ENCODE measurements around the gene DPYSL3.

DPYSL3 gene

DNA sequence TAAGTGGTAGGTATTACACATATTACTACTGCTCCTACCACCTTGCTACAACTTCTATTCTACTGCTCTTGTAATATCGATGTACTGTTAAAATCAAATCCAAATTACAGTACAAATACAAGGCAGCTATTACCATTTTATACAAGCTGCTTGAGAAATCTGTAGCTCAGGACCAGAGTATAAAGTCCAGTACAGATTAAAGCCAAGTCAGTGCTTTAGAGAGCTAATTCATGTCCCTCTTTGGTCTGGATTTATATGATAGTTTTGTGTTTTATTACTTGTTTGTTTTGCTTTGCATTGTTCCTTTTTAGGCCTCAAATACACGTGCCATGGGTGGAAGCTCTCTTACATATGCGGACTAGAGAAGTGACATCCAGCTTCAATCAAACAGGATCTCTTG lies 75.8 kb downstream of the DPYSL3 start:
- no peak for DNase-seq

DNA sequence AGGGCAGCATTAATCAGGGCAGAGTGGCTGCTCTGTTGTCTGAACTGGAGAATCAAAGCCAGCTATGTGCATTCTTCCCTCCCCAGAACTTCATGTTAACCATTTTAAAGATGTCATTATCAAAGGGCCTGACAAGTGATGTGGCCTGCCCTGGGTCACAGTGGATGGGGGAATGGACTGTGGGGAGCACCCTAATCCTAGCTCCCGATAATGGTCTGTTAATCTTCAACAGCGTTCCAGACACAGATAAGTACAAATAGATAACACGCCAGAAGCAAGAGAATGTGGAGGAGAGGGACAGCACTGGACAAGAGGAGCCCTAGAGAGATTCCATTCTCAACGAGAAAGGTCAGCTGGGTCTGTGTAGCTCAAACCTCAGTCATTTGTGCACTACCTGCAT lies 77.5 kb downstream of the DPYSL3 start:
- DNase-seq, result no peak

DNA sequence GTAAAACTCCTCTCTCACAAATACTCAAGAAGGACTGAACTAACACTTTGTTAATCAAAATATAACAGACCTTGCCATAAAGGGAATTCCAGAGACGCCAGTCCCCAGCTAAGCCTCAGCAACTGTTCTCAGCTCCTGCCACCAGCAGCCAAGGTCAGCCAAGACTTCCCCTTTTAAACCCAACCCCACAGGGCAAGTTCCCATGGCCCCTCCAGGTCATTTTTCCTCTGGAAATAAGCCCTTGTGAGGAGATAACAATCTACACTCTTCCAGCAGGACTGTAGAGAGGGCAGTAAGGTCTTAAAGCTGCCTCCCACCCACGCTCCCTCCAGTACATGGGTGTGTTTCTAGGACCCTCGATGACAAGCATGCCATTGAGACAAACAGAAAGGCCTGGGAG lies 78.3 kb downstream of the DPYSL3 start:
- no peak for DNase-seq

DNA sequence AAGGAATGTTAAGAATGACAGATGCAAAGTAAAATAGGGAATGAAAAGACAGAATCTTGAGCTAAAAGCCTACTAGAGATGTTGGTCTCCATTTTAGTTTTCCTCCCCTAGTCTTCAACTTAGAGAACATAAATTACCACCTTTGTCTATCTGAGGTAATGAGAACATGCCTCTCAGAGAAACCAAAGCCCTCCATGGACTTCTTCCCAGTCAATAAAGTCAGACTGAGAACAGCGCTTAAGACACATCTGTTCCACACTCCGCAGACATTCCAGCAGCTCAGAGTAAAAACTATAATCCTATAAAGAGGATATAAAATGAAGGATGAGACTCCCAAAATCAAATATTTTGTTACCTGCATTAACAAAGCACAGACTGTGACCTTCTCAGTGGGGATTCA lies 79.2 kb downstream of the DPYSL3 start:
- no peak for DNase-seq

DNA sequence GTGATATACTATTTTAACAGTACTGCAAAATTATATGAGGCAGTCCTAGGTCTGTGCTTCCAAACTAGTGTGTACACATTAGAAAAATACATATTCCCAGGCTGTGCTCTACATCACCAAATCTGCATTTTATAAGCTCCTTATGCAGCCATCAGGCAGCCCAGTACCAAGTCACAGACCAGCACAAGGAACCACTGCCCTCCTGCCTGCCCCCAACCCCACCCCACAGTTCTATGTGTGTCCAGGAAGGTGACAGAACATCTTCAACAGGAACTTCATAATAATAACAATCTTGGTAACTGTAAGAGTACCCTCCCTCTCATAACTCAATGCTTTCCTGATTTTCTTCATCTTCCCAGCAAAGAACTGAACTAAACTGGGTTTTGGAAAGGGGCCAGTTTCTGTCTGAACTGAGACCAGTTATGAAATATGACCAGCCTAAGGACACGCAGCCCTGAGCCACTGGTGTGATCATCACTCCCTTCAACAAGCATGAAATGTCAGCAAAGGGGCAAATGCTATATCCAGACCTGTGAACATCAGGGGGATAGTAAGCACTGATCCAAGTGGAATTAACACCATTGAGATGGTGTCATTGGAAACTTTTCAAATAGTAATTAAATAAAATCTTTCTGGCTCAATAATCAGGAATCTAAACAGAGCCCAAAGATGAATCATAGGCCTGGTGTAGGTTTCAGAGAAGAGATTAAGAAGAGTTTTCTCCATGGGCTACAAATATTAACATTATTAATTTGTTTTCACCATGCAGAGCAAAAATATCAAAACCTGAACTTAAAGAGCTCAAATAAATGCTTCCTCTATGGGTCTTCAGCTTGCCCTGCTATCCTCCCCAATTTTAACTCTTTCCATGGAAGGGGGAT lies 82.1 kb downstream of the DPYSL3 start:
- no peak for DNase-seq

DNA sequence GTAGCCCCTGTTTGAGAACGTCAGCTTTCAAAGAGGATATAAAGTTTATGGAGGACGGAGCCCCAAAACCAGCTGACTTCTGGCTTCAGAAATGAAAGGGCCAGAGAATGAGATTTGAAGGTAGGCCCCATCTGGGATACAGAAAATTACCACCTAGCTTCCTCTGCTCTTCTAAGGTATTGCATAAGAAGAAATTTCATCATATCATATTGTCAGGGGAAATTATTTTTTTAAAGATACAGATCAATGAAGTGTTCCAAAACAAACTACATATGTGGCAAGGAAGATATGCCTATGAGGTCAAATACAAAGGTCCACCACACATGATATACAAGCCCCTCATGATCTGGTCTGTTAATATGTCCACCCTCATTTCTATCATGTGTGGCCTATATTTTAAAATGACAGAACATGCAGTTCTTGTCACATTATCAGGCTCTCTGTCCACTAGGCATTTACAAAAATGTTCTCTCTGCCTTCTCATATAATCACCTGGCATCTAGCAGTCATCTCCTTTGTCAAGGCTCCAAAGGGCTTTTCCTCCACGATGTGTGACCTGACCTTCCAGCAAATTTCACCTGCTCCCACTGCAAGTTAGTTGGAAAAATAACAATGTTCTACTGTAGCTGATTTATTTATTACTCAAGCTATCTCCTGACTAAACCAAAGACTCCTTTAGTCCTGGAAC lies 83.1 kb downstream of the DPYSL3 start:
- no peak for DNase-seq

DNA sequence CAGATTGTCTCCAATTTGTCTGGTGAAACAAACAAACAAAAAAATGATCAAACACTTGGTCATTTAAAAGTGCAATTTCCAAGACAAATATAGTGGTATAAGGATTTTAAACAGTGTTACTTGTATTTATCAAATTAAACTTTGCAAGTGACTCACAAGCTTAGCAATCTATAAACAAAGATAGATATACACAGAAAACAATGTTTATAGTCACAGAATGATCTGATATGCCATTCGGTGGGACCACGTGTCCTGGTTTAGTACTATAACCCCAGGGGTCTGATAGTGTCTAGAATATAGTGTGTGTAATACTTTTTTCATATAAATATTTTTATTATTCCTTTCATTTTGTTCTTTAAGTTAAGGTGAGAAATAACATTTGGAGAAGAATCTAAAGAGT lies 91.3 kb downstream of the DPYSL3 start:
- DNase-seq, result no peak

DNA sequence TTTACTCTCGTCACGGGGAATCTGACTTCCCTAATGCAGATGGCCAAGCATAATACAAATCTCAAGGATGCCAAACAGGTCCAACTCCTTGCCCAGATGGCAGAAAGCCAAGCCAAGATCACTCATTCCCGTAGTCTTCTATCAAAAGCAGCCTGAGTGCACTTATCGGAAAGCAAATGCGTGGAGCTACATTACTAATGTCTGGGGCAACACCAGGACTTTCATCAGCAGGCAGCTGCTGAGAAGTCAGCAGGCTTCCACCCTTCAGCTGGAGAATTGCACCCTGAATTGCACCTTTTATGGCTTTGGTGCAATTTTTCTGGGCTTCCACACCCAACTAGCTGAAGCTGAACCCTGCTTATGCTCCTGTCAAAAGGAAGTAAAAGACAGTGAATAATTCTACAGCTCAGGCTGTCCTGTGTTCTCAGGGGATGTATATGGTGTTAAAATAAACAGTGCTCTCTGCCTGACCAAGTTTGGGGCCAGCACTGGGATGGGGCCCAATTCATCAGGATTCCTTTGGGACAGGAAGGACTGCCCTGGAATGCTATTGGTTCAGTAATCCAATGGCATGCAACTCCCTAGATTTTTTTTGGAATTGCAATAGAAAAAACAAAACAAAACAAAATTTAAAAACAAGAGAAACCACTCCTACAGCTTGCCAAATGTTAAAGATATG lies 92.6 kb downstream of the DPYSL3 start:
- no peak for DNase-seq

DNA sequence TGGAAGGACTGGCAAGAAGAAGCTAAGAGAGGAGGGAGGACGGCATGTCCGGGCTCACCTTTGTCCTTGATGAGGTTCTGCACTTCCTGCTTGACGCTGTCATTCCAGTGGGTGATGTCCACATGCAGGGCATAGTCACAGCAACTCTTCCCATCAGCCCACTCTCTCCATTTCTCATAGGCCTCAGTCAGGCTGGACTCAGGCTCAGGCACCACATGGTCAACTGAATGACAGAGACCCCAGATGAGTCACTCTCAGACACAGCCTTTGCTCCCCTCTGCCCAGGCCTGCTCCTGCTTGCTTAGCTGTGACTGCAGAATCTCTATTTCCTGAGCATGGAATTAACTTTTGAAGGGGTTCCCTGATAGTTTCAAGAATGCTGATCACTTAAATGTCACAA lies 94.2 kb downstream of the DPYSL3 start:
- DNase-seq, result no peak

DNA sequence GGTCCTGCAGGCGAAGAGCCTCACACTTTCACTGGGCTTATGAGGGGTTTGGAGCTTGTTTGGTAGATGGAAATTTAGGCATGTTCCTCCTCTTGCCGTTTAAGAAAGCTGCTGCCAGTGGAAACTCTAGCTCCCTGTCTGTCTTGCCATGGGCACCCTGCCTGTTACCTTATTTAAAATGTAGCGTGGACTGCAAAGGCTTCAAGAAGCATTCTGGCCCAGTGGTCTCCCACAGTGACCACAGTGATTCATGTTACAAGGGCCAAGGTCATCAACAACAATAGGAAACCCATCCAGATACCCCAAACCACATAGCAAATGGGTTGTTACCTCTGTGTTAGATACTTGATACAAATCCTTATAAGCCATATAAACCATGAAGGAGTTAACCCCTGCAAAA lies 96.6 kb downstream of the DPYSL3 start:
- DNase-seq, result no peak

DNA sequence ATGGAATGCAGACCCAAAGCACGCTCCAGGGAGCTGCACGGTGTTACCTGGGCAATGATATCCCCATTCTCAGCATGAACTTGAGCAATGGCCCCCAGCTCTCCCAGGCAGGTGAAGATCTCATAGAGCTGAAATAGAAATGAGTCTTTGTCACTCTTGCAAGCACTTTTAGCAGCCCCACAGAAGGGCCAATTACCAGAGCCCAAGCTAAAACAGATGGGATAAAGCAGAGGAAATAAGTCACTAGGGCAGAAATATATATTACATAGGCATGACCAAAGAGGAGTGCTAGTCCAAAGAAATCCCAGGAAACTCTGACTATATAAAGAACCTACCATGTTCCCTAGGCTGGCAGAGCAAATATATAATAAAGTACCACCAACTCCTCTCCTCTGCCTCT lies 97.3 kb downstream of the DPYSL3 start:
- DNase-seq, result no peak

DNA sequence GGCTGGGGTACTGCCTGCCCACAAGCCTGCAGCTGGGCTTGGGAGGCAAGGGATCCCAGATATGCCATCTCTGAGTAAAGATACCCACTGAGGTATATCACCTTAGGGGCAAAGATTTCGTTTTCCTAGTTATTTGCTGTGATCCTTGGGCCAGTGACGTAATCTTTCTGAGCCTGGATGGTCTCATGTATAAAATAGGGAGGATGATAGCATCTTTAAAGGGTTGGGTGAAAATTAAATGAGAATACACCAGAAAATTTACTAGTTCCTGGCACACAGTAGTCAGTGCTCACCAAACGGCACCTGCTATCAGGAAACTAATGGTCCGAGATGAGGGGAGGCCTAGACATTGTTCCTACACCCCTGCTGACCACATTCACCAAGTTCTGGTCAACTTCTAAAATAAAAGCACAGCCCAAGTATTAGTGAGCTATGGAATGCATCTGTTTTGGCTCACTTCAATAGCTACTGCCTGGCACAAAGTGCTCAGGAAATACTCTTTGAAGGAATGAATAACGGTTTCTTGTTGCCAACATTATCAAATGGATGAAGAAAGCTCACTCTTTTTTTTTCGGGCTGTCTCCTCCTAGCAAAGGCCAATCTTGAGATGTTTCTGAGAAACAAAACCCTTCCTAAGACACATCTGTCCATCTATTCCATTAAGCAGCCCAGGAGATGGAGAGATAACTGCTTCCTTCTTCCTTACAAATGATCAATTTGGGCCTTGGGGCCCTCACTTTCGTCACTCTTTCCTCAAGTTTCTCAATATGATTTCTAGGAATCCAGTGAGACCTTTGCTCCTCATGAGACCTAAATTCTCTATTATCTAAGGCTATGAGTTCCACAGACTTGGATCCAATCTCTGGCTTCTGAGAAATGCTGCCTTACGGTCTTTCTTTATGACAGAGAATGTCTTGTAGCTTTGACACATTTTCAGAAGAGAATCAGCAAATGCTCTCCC lies 98.2 kb downstream of the DPYSL3 start:
- DNase-seq, result no peak

DNA sequence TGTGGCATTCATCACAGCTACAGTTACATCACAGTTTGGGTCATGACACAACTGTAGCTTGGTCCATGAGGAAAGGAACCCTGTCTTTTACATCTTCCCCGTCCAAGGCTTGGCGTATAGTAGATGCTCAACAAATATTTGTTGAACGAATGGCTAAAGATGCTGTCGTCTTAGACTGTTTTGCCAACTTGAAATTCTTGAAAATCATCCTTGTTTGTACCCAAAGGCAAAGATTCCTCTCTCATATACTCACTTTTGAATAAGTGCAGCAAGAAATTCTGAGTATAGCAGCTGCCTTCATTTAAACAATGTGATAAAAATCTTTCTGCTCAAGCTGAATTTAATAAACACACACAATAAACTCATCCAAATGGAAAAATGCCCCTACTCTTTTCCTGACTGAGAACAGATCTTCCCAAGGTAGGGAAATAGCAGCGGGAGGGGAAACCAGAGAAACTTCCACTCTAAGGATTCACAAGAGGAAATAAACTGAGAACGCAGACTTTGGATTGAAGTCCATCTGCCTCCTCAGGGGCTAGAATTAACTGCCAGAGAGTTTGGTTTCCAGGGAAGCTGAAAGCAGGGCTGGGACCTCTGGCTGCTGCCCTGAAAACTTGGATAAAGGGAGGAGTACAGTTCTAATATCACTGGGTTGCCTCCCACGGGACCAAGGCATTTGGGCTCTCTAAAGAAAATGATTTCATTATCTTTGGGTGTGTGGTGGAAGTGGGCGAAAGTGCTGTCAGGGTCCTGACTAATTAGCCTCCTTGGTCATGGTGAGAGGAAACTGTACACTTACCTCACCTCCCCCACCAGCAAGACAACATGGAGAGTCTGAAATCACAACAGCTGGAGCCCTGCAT lies 99.1 kb downstream of the DPYSL3 start:
- no peak for DNase-seq

DNA sequence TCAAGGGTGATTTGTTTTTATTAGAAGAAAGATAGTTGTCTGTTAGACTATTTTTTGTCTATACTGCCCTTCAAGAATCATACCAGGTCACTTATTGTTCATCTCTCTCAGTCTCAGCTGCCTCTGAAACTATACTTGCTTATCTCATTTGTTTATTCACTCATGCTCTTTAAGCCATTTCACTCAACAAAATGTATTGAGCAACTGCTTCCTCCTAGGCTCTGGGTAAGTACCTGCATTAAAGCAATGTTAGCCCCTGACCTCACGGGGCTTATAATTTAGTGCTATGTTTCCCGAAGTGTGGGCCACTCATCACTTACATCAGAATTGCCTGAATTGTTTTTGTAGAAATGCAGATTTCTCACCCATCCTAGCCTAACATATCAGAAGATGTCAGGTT lies 100.9 kb downstream of the DPYSL3 start:
- DNase-seq, result no peak

DNA sequence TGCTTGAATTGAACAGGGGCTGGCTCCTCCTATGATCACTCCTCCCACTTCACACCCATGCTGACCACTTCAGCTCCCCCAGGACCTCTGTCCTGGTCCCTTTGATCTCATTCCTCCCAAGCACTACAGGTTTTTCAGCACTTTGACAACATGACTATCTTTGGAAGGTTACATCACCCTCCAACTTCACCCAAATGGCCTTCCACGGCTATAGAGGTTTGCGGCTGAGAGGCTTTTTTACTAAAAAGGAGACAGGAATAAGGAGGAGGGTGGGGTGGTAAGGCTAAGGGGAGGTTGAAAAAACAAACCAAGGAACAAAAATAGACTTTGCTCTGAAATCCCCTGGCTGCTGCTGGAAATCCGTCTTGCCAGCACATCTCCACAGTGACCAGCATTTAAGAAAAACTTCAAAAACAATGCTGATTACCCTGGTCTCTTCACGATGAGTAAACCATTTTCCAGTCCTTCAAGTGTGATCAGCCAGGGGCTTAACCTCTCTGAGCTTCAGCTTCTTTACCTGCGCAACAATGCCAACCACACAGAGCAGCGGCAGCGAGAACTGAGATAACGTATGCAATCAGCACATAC lies 102.7 kb downstream of the DPYSL3 start:
- no peak for DNase-seq

DNA sequence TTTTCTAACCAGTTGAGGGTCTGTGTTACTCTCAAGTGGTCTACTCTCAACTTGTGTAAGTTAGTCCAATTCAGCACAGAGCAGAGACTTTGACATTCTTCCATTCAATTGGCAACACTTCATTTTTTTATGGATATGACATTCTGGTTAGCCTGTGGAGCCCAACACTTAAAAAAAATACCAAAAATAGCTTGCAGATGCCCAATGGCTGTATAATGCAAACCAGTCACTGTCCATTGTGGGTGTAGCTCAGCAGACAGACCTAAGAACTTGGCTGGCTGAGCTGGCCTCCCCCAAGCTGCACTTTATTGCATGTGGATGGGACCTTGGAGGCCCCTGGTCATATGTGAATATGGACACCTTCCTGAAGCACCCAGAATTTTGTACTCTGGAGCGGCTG lies 103.2 kb downstream of the DPYSL3 start:
- DNase-seq, result no peak

DNA sequence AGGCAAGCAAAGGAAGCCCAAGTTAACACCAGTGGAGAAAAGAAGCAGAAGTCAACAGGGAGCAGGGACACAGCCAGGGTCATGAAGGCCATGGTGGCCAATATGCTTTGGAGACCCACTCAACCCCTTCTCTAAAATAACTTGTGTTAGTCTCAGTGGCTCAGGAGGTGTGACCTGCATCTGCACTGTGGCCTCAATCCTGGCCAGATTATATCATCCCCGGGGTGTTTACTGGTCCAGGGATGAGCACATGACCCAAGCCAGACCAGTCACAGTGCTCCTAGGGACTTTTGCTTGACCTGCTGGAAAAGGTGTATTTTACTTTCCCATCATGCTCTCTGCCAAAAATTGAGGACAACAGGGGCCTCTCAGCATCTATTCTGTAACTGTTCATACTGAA lies 105.2 kb downstream of the DPYSL3 start:
- DNase-seq, result no peak

DNA sequence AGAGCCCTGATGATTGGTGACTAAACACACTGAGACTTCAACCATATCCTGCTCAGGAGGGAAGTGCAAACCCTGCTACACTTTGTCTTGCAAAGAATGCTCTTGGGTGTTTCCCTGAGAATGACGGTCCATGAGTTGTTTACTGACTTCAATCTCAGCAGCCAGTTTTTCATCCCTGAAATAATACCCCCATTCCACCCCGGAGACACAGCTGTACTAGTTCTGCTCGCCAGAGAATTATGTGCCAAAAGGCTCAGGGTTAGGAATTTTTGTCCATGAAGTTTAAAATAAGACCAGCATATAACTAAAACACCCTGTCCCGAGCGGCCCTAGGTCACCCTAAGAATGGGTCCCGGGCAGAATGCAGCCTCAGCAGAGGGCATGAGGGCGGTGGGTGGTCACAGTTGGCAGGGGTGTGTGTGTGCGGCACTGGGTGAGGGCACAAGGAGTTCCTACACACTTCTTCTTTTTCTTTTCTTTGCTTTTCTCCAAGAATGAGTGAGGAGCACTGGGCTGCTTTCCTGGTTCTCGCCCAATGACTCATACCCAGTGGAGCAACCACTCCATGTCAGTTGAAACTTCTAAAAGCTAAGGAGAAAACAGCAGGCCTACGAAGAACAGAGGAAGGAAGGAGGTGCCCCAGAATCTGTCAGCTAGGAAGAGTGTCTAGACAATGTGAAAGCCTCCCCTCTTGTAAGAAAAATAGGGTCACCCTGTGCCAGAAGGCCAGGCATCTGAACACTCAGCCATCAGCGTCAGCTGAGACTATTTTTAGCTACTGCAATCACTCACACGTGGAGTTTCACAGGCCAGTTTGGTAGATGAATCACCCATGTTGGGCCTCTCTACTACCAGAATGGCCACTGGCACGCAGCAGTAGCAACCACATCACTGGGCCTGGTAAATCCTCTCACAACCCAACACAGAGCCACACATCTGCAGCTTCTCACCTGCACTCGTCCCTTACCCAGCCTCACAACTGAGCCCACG lies 105.9 kb downstream of the DPYSL3 start:
- no peak for DNase-seq

DNA sequence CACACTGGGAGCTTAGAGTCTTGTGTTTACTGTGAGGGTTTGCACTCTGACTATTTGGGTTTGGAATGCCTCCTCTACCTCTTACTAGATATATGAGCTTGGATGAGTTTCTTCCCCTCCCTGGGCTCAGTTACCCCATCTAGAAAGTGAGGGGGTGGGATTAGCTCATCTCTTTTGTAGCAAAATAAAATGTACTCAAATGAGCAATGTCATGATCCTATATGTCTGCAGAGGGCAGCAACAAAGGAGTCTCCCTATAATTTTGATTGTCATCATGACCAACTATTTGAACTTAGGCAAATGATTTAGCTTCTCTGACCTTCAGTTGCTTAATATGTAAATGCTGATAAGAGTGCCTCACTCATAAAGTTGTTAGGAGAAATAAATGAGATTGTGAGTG lies 109.0 kb downstream of the DPYSL3 start:
- DNase-seq, result no peak

All from CD4-positive, alpha-beta T cell treated with Interleukin-6 for 4 hours (primary cell).